ENCODE measurements around the gene ZBTB45.
"Not testable (repeated sequence)": the region's sequence is repeated elsewhere in the genome, so short reads cannot be mapped to it uniquely, and the experiment has no call there.

Gene ZBTB45

DNA sequence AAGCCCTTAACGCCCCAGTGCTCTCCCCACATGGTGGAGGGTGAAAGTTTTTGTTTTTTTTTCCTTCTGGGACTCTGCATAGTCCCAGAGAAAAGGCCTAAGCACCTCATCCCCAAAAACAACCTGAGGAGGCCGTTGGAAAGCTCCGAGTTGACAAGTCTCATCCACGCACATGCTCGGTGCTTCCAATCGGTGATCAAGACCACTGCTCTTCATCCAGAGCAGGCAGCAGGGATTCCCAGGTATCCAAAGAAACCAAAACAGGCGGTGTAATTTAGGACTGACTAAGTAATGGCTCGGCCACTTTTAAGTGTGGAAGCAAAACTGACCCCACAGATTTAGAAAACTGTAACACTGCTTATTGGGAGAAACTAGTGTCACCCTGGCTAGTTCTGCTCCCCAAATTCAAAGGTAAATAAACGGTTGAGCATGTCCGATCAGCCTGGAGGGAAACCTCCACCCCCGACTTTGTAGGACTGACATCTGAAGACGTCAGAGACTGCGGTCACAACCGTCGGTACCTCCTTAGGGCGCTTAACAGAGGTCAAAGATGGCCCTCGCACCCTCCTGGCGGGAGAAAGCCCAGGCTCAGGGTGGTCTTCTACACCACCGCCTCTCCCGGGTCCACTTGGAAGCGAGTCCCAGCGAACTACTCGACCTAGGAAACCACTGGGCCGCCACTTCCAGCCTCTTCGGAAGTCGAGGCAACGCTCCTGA lies 44.5 kb downstream of the ZBTB45 start:
- no peak for DNase-seq

DNA sequence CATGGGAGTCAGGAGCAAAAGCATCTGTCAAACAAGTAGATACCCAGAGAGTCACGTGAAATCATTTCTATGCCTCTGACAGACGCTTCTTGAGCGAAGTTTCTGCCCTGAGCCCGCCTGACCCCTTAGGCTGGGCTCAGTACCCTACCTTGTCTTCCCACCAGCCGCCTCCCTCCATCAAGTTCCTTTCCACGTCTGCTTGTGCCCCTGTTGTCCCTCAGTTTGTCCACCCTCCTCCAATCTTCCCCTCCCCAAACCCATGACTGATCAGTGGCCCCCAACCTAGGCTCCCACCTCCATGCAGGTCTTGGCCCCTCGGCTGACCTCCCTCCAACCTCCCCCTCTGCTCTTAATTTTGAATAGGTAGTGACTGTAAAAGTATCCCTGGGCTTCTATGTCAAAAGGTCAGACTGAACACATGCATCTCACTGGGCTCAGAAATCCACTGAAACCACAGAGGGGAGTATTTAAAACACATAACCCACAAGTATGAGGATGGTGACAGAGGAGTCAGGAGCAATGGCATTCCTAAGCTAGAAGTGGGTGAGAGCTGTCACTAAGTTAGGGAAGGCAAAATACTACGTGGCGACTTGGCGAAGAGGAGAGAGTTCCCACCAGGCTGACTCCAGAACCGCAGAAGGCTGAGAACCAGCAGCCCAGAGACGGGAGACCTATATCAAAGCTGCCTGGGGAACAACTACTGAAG lies 45.2 kb downstream of the ZBTB45 start:
- DNase-seq = no peak

DNA sequence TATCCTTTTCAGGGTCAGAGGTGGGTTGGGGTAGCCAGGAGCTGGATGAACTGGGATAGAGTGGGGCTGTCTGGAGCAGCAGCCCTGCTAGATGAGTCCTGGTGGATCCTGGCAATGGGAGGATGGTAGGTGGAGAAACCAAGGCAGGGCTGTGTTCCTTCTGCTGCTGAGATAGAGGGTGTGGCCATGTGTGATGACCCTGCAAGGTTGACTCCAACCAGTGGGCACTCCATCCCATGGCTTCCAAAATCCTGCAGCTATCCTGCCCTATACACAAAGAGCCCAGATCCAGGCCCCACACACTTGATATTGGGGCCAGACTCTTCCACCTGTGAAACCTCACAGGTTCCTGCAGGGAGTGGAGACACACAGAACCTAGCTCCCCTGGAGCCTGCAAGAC lies 45.8 kb downstream of the ZBTB45 start:
- DNase-seq = no peak

DNA sequence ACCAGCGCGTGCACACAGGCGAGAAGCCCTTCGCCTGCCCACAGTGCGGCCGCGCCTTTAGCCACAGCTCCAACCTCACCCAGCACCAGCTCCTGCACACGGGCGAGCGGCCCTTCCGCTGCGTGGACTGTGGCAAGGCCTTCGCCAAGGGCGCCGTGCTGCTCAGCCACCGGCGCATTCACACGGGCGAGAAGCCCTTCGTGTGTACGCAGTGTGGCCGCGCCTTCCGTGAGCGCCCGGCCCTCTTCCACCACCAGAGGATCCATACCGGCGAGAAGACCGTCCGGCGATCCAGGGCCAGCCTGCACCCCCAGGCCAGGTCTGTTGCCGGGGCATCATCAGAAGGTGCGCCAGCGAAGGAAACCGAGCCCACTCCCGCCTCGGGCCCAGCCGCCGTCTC lies 47.9 kb downstream of the ZBTB45 start:
- DNase-seq = no peak

DNA sequence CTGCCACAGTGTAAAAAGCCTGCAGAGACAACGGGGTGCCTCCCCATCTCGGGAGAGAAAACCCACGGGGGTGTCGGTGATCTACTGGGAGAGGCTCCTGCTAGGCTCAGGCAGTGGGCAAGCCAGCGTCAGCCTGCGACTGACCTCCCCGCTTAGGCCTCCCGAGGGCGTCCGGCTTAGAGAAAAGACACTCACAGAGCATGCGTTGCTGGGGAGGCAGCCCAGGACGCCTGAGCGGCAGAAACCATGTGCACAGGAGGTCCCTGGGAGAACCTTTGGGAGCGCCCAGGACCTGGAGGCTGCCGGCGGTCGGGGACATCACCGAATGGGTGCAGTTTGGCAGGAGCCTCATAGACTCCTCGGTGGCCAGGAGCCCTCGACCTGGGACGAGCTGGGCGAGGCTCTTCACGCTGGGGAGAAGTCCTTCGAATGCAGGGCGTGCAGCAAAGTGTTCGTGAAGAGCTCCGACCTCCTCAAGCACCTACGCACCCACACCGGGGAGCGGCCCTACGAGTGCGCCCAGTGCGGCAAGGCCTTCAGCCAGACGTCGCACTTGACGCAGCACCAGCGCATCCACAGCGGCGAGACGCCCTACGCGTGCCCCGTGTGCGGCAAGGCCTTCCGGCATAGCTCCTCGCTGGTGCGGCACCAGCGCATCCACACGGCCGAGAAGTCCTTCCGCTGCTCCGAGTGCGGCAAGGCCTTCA lies 48.6 kb downstream of the ZBTB45 start:
- DNase-seq = not testable (repeated sequence)

DNA sequence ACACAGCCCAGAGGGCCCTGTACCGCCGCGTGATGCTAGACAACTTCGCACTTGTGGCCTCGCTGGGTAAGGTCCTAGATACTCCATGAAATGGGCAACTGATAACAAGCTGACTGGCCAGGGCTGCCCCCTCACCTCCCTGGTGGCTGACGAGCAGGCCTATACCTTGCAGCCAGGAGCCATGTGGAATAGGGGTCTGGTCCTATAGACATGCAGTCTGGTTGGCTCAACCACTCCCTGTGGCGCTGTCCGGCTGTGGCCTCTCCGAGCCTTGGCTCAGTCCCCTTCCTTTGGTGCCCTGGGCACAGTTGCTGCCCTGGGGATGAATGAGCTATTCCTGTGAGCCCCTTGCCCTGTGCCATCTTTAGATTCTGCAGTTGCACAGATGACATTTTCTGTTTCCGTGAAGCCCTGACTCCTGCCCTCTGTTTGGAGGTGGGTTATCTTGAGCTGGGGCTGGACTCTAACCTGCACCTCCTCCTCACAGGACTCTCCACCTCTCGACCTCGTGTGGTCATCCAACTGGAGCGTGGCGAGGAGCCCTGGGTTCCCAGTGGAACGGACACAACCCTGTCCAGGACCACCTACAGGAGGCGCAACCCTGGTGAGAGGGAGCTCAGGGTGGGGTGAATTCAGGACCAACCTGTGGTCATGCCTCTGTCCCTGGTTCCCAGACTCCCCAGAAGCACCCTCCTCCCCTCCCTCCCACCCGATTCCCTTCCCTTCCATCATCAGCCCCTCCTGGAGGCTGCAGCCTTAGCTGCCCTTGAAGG lies 50.2 kb downstream of the ZBTB45 start:
- DNase-seq = no peak

DNA sequence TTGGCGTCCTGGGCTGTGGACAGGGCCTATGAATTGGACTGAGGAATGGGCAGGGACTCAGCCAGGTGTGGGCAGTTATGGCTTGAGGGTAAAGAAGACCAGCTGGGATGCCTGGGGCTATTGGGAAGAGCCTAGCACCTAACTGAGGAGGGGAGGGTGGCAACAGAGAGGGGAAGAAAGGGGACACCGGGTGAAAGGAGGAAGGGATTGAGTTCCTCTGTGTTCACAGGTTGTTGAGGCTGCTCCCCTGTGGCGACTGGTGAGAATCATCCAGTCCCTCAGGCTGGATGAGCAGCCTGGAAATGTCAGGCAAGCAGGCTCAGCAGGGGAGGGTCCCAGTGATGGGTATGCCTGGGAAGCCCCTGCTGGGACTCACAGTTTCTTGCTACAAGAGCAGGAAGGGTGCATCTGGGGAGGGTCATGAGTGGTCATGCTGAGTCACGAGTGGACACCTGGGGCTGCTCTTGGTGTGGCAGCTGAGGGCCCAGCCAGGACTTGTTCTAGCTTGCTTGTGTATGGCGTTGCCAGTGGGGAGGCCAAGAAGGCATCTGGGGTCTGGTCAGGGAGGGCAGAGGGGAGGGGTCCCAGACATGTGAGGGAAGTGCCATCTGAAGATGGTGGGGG lies 51.3 kb downstream of the ZBTB45 start:
- DNase-seq = no peak

DNA sequence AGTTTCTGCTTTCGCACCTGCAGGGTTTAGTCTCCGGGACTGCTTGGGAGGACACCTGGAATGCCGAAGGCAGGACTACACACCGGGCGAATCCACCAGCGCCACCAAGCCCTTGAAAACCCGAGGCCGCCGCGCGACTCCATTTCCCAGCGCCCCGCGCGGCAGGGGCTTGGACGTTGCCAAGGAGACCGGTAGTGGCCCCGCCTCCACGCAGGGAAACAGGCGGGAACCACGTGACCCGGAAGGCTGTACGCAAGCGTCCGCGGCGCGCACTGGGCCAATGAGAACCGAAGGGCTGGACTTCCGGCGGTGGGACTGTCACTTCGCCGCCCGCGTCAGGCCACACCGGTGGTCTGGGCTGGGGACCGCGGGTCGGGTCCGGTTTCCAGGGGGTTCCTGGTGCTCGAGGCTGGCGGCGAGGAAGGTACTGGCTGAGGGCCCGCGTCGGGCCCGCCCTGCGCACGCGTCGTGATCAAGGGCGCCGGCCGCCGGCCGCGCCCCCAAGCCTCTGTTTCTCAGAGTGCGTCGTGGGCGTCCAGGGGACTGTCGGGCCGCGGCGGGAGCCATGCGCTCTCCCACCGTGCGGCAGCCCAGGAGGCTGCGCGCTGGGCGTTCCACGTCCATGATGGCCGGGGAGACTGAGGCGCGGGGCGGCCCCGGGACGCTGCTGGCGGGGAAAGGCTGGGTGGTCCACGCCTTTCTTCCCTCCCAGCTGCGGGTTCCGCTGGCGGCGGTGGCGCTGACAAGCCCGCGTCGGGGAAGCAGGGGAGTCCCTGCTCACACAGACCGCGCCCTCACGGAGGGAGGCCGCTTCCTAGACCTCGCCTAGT lies 52.6 kb downstream of the ZBTB45 start, which contains the start of gene ZNF324:
ZNF324 (plus strand) TSS at position 321 of the 830 bp plus-strand sequence. CDS start 2,106 bp downstream, outside the sequence.
- DNase-seq = peak; percentile 97 to 99

DNA sequence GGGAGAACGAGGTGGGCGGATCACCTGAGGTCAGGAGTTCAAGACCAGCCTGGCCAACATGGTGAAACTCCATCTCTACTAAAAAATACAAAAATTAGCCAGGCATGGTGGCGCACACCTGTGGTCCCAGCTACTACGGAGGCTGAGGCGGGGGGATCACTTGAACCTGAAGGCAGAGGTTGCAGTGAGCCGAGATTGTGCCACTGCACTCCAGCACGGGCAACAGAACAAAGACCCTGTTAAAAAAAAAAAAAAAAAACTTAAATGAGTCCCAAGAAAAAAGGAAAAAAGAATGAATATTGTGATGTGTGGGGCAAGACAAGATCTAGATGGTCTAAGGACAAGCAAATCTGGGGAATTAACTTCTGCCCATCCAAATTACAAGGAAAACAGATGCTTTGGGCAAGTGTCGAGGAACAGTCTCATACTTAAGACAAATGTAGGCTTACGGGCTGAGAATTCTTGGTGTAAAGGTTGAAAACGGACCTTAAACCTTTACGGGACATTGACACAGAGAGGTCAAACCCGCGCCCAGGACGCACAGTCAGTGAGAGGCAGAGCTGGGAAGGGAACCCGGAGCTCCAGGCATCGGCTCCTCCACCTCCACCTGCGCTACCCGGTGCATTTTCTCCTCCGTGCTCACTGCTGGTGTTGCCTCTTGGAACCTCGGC lies 53.4 kb downstream of the ZBTB45 start:
- DNase-seq = no peak
